ENCODE data around the gene DUSP16. TPM values are rescaled to one million over a fixed set of nuclear protein-coding genes. Genes with fewer than 3 reads are reported as not detected.

Gene DUSP16
- total RNA-seq, 4 donors from 2014 or later: 15.3 to 29.0 (median 25.0) TPM

DNA sequence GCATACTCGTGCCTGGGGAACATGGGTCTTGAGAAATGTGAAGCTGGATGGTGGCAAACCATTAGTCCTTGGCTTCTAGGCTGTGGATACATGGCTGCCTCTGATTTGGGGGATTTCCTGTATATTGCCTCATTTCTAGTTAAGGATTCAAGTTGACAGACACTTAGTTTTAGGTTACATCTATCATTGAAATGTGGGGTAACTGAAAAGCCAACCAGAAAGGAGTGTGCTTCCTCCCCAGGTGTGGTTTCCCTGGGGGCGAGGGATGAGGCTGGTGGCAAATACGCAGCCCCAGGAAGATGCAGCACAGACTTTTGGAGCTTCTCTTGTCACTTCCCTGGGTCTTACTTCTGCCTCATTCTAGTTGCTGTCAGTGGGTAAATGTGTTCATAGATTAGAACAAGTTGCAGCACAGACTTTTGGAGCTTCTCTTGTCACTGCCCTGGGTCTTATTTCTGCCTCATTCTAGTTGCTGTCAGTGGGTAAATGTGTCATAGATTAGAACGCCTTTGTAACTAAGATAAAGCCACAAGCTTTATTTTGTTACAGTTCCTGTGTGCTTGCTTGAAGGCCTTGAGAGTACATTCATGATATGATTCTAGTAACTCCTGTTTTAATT is 120.7 kb downstream of the DUSP16 start:
- intact Hi-C loops (cut with DNase I; ENCODE audit: low total_unique reads): no loop called here
- DNase-seq (ENCODE audit: low spot score in 2 of 2): no peak
- TF ChIP-seq POLR2A (IDR thresholded peaks at IDR 0.05): no peak
- TF ChIP-seq, protein P1, sequence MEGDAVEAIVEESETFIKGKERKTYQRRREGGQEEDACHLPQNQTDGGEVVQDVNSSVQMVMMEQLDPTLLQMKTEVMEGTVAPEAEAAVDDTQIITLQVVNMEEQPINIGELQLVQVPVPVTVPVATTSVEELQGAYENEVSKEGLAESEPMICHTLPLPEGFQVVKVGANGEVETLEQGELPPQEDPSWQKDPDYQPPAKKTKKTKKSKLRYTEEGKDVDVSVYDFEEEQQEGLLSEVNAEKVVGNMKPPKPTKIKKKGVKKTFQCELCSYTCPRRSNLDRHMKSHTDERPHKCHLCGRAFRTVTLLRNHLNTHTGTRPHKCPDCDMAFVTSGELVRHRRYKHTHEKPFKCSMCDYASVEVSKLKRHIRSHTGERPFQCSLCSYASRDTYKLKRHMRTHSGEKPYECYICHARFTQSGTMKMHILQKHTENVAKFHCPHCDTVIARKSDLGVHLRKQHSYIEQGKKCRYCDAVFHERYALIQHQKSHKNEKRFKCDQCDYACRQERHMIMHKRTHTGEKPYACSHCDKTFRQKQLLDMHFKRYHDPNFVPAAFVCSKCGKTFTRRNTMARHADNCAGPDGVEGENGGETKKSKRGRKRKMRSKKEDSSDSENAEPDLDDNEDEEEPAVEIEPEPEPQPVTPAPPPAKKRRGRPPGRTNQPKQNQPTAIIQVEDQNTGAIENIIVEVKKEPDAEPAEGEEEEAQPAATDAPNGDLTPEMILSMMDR (IDR thresholded peaks at IDR 0.05): no peak
- no peak overlapping the region for H3K4me3 ChIP-seq (ENCODE audit: low read depth, poor library complexity, severe bottlenecking)
- WGBS, 2 donors: 61 to 69% methylated on average over 4 of the region's 4 CpGs

DNA sequence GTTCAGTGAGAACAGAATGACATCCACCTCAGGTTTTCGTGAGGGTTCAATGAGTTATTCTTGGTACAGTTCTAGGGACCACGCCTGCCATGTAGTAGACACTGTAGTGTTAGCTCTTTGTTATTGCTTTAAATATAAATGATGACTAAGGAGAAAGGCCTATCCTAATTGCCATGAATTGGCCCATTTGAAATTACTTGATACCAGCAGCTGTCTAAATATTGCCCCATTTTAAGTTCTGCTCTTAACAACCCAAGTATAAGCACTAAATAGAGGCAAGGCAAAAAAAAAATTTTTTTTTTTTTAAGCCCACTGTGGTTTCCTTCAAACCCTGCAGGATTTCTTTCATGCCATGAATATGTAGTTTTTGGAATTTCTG is 121.2 kb downstream of the DUSP16 start:
- WGBS, 2 donors: 86 to 91% methylated on average over 2 of the region's 2 CpGs
- no peak for DNase-seq (ENCODE audit: low spot score in 2 of 2)
- H3K4me3 ChIP-seq (ENCODE audit: low read depth, poor library complexity, severe bottlenecking): no peak overlapping the region
- intact Hi-C loops (cut with DNase I; ENCODE audit: low total_unique reads): no loop called here
- TF ChIP-seq, protein P1 (IDR thresholded peaks at IDR 0.05): no peak
- TF ChIP-seq POLR2A (IDR thresholded peaks at IDR 0.05): no peak

DNA sequence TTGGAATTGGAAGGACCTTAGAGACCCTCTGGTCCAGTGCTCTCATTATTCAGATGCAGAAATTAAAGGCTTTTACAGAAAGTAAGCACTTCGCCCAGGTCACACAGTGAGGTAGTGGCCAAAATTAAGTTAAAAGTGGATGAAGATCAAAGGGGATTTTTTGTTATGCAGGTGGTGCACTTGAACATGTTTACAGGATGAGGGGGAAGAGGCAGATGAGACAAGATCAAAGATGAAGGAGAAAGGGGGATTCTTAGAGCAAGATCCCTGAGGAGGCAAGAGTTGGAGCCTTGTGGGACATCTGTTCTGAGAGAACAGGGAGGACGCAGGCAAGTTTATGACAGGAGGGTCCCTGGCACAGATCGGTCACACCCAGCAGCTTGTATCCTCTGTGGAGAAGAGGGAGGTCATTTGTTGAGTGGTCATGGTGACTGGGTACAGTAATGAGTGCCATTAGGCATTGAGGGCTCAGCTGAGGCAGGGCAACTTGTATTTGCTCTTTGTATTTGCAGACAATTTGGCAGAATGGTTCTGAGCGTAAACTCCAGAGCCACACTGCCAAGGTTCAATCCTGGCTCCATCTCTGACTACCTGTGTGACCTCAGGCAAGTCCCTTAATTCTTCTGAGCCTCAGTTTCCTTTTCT is 121.8 kb downstream of the DUSP16 start:
- H3K4me3 ChIP-seq (ENCODE audit: low read depth, poor library complexity, severe bottlenecking): no peak overlapping the region
- DNase-seq (ENCODE audit: low spot score in 2 of 2): no peak
- WGBS, 2 donors: 94 to 96% methylated on average over 4 of the region's 4 CpGs
- TF ChIP-seq, protein P1 (IDR thresholded peaks at IDR 0.05): no peak
- TF ChIP-seq POLR2A (IDR thresholded peaks at IDR 0.05): no peak
- intact Hi-C loops (cut with DNase I; ENCODE audit: low total_unique reads): no loop called here

DNA sequence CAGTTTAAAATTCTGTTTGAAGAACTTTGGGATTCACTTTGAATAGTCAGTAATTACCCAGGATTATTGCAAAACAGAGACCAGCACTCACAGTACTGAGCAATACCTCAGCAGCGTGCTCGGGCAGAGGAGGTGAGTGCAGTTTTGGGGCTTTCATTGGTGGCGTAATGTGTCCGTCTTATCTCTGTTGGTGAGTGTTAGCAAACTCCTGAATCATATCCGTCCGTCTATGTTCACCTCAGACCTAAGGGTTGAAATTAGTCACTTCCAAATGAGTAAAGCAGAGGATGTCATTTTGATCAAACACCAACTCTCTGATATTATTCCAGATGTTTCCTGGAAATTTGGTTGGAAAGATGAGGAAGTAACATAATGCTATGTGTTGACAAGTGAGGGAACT is 123.0 kb downstream of the DUSP16 start:
- intact Hi-C loops (cut with DNase I; ENCODE audit: low total_unique reads): no loop called here
- no peak for TF ChIP-seq POLR2A (IDR thresholded peaks at IDR 0.05)
- TF ChIP-seq, protein P1 (IDR thresholded peaks at IDR 0.05): no peak
- no peak overlapping the region for H3K4me3 ChIP-seq (ENCODE audit: low read depth, poor library complexity, severe bottlenecking)
- WGBS, 2 donors: 72 to 83% methylated on average over 6 of the region's 6 CpGs
- DNase-seq (ENCODE audit: low spot score in 2 of 2): no peak

DNA sequence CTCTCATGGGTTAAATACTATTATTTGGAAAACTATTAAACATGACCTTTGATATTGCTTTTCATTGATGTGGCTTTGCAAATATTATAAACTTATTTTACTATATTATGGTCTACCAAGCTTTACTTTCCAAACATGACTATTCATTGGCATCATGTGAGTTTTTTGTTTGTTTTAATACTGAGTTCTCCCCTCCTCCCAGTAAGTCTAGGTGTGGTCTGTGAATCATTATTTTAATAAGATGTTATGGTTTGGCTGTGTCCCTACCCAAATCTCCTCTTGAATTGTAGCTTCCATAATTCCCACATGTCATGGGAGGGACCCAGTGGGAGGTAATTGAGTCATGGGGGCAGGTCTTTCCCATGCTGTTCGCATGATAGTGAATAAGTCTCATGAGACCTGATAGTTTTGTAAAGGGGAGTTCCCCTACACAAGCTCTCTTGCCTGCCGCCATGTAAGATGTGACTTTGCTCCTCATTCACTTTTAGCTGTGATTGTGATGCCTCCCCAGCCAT is 125.8 kb downstream of the DUSP16 start:
- WGBS, 2 donors: 88 to 93% methylated on average over 2 of the region's 2 CpGs

More for the DNA sequence above, 125.8 kb downstream of the DUSP16 start:
- DNase-seq (ENCODE audit: low spot score in 2 of 2): no peak
- no peak overlapping the region for H3K4me3 ChIP-seq (ENCODE audit: low read depth, poor library complexity, severe bottlenecking)
- intact Hi-C loops (cut with DNase I; ENCODE audit: low total_unique reads): no loop called here
- TF ChIP-seq, protein P1 (IDR thresholded peaks at IDR 0.05): no peak
- TF ChIP-seq POLR2A (IDR thresholded peaks at IDR 0.05): no peak

Measured in lower leg skin (tissue), 4 donors.